HG03439 (cell line): ENCODE results near the gene FAM185A.
A peak's percentile ranks its signal among the peaks of the same experiment; 100 is the strongest.
"Not testable (repeated sequence)": the region's sequence is repeated elsewhere in the genome, so short reads cannot be mapped to it uniquely, and the experiment has no call there.

Experiments
- ATAC-seq: cut with Tn5 transposase; IDR thresholded peaks from one replicate; pipeline ENCODE4 v1.9.1; 2021; ENCODE audit warnings: mild to moderate bottlenecking, moderate library complexity; ENCODE audit not compliant: unreplicated experiment

Gene FAM185A

GRCh38 chr7:102828286-102828685, 79.5 kb downstream of the FAM185A start:
- ATAC-seq, result no peak

DNA sequence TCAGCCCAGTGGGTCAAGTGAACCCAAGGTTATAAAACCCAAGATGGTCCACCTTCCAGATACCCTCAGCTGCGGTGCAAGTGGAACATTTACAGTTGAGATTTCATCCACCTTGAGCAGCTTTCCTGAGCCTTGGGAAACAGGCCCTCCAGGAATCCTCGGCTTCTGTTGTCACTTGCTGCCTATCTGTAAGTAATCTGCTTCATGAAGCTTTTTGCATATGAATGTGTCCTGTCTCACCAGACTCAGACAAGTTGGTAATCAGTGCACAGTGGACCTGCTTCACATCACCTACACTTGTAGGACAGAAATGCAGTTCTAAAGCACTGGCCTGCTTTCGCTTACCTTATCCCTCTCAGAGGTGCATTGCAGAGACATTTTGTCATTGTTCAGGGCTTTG, 80.3 kb downstream of the FAM185A start:
- no peak for ATAC-seq

DNA sequence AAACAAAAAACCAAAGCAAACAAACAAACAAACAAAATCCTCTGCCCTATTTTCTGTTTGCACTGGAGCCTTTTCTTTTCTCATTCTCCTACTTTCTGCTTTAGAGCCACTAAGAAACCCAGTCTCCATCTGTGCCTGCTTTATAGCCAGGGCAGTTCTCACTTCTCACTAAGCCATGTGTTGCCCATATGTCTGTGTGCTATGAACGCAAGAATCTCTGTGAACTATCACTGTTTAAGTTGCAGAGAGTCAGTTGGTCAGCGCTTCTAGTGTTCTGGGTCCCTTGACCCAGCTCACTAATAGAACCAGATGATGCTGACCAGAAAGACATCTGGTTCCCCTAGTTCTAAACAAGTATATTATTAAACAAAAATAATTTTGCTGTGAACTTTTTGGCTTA, 81.4 kb downstream of the FAM185A start:
- ATAC-seq, result no peak

DNA sequence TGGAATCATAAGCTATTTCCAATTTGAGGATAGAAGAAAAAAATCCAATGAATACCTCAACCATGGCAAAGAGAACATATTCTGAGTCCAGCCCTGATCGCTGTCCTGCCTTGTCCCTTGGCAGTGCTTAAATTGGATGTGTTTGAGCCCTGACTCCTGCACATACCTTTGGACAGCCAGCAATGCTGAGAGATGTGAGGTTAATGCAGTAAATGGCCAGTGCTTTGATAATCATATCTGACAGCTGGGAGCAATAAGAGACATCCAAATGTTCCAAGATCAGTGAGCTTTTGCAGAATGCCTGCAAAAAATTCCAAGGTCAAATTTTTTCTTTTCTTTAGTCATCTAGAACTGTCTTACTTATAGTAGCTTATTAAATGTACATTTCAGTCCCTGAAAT, 83.9 kb downstream of the FAM185A start:
- no peak for ATAC-seq

GRCh38 chr7:102833343-102833742, 84.5 kb downstream of the FAM185A start:
- no peak for ATAC-seq

DNA sequence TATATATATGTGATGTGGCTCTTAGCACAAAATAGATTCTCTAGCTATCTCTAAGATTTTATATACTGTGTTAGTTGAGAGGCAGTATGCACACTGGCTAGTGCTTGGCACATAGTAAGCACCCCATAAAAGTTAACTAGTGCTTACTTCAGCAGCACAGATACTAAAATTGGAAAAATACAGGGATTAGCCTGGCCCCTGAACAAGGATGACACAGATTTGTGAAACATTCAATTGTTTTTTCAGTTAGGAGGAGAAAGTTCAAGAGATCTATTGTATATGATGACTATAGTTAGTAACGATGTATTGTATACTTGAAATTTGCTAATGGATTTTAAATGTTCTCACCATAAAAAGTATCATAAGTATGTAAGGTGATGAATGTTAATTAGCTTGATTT, 85.7 kb downstream of the FAM185A start:
- ATAC-seq, result no peak

GRCh38 chr7:102834999-102835398, 86.2 kb downstream of the FAM185A start:
- peak; percentile 95 for ATAC-seq

DNA sequence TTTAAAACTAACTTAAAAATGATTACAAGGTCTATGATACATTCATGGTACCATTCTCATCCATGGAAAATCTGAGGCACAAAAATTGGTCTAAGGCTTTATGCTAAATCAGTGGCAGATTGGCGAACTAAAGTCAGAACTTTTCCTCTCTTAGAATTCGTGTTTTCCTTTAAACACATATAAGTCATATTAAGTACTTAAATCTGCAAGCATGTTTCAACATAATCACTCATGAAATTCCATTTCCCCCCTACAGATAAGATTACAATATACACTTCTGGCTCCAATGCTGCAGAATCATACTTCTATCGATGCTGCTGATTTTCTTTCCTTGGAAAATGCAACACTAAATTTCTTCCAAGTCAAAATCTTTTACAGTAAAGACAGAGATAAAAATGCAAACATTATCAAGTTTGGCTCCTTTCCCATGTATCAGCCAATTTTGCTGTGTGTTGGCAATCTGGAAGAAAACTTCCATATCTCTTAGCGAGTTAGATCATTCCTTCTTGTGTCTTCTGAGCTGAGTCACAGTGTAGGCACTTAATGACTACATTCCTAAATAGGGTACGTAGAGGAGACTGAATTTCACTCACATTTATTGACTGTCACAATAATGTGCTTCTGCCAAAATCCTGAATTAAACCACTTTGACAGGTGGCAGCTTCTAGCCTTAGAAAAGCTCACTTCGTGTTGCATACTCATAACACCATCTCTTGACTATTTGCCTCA, 87.6 kb downstream of the FAM185A start:
- no peak for ATAC-seq

DNA sequence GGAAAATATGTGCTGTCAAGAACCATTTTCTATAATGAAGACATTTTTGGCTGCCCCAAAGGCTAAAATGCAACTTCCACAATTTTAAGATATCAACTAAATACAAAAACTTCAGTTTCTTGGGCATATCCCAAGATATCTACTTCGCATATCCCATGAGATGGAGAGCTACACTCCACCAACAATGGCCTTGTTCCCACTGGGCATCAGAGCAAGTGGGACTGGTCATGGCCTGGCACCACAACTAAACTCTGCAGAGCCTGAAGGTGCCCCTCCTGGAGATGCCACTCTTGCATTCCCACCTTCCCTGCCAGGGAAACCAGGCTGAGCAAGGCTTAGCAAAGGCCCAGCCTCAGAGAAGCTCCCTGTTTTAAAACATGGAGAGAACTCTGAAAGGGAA, 88.2 kb downstream of the FAM185A start:
- ATAC-seq, result no peak

DNA sequence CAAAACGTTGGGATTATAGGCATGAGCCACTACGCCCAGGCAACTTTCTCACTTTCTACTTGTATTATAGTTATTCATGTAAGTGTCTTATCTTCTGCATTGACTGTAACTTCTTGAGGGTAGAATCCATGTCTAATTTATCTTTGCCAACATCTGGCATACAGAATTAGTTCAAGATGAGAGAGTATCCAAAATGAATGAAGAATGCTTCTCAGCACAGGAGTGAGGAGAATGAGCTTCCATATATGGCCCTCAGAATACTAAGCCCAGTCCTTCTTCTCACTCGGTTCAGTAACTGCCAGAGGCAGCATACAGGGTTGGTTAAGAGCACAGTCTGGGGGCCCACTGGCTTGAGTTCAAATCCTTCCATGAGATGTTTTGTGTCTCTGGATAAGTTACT, 89.0 kb downstream of the FAM185A start:
- no peak for ATAC-seq

- not testable (repeated sequence) for ATAC-seq
Measured at GRCh38 chr7:102838572-102839101, 89.8 kb downstream of the FAM185A start.

DNA sequence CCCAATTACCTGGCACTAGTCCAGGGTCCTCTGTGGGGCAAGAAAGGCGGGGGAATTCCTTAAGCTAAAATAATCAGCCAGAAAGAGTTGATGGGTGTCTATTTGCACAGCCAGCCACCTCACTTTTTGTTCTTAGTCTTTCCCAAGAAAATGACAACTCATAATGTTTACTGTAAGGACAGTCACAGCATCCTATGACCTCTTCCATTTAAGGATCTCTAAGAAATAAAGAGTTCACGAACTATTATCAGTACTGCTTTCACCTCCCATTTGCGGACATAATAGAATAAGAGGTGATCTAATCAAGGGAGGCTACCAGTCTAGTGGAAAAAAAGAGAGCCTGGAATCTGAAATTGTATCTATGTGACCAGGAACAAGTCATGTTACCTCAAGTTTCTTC, 91.6 kb downstream of the FAM185A start:
- ATAC-seq, result no peak

- ATAC-seq, result no peak
Measured at GRCh38 chr7:102841290-102841689, 92.5 kb downstream of the FAM185A start.

DNA sequence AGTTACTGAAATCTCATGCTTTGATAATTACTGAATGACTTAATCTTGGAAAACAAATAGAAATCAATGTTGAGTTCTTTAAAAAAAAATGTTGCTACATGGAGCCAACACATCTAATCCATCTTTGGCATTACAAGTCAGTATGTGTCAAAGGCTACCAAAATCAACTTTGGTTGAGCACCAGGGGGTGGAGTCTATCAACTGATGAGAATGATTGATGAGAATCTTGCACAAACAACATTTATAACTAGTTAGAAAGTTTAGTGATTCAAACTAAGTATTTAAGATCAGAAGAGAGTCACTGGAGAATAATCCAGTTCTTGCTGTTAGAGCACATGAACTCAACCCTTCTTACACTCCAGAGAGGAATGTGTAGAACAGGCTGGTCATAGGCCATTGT, 93.5 kb downstream of the FAM185A start:
- no peak for ATAC-seq

DNA sequence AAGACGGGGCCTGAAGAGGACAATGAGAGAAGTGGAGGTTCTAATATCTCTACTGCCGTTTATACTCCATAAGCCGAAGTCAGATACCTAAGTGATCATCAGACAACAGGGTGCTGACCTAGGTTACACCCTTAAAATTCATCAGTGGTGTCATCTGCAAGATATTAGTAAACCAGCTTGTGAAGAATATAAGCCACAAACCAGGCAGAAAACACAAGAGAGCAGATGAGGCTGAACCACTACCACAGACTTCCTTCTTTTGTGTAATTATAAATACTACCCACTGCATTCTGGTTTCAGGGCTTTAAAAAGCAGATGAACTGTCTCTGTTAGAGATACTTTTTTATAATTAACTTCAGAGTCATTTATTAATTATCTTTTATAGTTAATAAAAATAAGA, 95.1 kb downstream of the FAM185A start:
- peak; percentile 58 for ATAC-seq

GRCh38 chr7:102845346-102845745, 96.5 kb downstream of the FAM185A start:
- no peak for ATAC-seq

- ATAC-seq, result no peak
Measured at GRCh38 chr7:102849079-102849478, 100.3 kb downstream of the FAM185A start.

DNA sequence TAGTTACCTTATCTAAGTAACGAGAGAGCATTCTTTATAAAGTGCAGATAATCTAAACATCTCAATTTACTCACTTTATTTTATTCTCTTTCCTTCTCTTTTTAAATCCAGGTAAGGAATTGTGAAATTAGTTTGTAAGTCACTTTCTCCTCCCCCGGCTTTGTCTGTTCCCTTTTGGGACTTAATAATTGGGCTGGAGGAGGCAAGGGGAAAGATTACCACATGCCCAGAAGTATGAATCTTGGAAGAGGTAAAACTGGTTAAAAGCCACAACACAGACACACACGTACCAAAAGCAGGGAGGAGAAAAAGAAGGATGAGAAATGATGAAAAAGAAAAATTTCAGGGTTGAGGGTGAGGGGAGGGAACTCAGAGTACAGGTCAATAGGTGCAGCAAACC, 100.7 kb downstream of the FAM185A start:
- no peak for ATAC-seq

GRCh38 chr7:102856036-102856435, 107.2 kb downstream of the FAM185A start:
- ATAC-seq, result no peak
